Esophagus muscularis mucosa (tissue), 4 donors: ENCODE results near the gene UNG. TPM values are rescaled to one million over a fixed set of nuclear protein-coding genes. Genes with fewer than 3 reads are reported as not detected.
A peak's percentile ranks its signal among the peaks of the same experiment; 100 is the strongest.

Experiments
- DNase-seq: peaks from one replicate; pipeline ENCODE4 v3.0.0-alpha.2; 2017; ENCODE audit errors: extremely low spot score
- H3K27ac ChIP-seq, 4 donors: fragments of 200-600 bp; sonication (generic); replicated peaks in 1 of 4; 1 replicate in 3 of 4; 2 replicates in 1 of 4; pipeline ENCODE4 v1.5.1; 2016 to 2019; ENCODE audit warnings: mild to moderate bottlenecking in 1 of 4
- H3K27me3 ChIP-seq, 4 donors: fragments of 200-600 bp; sonication (generic); one replicate each; pipeline versions ENCODE4 v1.5.1 to v1.6.0; 2016 to 2019
- H3K36me3 ChIP-seq, 4 donors: fragments of 200-600 bp; sonication (generic); one replicate each; pipeline ENCODE4 v1.5.1; 2016 to 2019
- H3K4me1 ChIP-seq, 4 donors: fragments of 200-600 bp; sonication (generic); one replicate each; pipeline ENCODE4 v1.5.1; 2016 to 2019
- H3K4me3 ChIP-seq, 4 donors: fragments of 200-600 bp; sonication (generic); 1 replicate in 2 of 4; 2 replicates in 2 of 4; pipeline ENCODE4 v1.5.1; 2016 to 2019; ENCODE audit warnings: mild to moderate bottlenecking in 4 of 4, moderate library complexity in 1 of 4
- H3K9me3 ChIP-seq, 4 donors: fragments of 200-600 bp; sonication (generic); 1 replicate in 3 of 4; 2 replicates in 1 of 4; pipeline ENCODE4 v1.5.1; 2016 to 2019
- CTCF ChIP-seq, 3 experiments: fragments of 200-600 bp in 2 of 3; fragments of 450-650 bp in 1 of 3; sonication (generic) in 2 of 3; IDR thresholded peaks; one replicate each; pipeline ENCODE4 v1.5.1; 2017 to 2019; ENCODE audit warnings: antibody characterized with exemption in 3 of 3, mild to moderate bottlenecking in 2 of 3, moderate library complexity in 1 of 3
- EP300 ChIP-seq: sonication (generic); formaldehyde crosslinking; IDR thresholded peaks from one replicate; pipeline ENCODE4 v1.6.1; 2017; ENCODE audit warnings: antibody characterized with exemption
- POLR2A ChIP-seq: fragments of 450-650 bp; IDR thresholded peaks from one replicate; pipeline ENCODE4 v1.6.1; 2017; ENCODE audit warnings: antibody characterized with exemption, moderate library complexity, mild to moderate bottlenecking, low read depth
- POLR2AphosphoS5 ChIP-seq, 2 donors: sonication (generic); formaldehyde crosslinking; IDR thresholded peaks; one replicate each; pipeline ENCODE4 v1.6.1; 2017; ENCODE audit warnings: antibody characterized with exemption in 2 of 2
- WGBS: methylation state at CpG from one replicate; pipeline ENCODE4 v1.1.5; 2018; 5-methylcytosine and 5-hydroxymethylcytosine counted together
- intact Hi-C: fragments of 100-400 bp; cut with DNase I; formaldehyde crosslinking; loops from one replicate; pipeline ENCODE4 v1.15.1; 2023
- total RNA-seq, 4 donors: library from RNA; depleted of rRNA; stranded (reverse); fragments of >200 nt; gene quantifications; one replicate each; pipeline versions ENCODE4 v1.1.0 to v1.2.1, GENCODE V29; 2016

The UNG gene
- total RNA-seq, 4 donors from 2014 or later: 11.2 to 18.4 (median 14.3) TPM

DNA sequence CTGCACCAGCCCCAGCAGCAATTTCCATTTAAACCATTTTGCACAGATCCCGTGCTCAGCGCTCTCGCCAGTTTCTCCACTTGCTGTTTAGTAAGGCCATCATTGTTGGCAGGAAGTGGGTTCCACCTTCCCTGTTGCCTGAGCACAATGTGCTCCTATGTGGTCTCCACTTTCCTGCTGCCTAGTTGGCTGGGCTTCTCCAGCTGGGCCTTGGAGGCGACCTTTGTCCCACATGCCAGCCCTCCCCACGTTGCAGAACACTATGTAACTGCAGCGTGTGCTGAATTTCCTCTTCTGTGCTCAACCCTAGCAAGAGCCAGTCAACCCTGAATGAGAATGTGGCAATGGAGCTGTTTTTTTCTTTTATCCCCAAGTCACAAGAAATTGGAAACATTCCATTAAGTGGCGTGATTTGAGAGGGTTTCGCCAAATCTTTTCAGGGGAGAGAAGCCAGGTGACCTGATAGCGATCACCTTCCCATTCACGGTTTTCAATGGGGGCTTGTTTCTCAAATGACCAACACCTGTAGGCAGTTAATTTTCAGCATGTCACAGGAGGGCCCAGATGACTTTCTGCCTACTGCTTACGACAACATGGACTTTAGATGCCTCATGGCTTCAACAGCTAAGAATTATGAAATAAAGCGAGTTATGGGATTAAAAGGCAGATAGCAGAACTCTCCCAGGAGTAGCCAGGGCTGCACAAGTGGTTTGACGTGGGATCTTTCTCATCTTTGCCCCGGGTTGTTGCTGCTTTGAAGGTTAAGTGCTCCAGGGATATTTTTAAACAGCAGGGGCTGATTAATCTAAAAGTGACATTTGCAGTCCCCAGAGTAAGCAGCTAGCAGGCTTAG, 18.6 kb downstream of the UNG start, which contains the start of gene ACACB:
Gene ACACB (plus strand): TSS at position 830 of the 853 bp plus-strand sequence. CDS start 22,819 bp downstream, outside the sequence.
- H3K9me3 ChIP-seq: no peaks in the 10 kb centered on the region
- H3K27ac ChIP-seq: peak within 1 kb of the TSS; percentile 82 to 96 (median 90)
- intact Hi-C loops: no loop called here
- peak within 1 kb of the TSS; percentile 15 to 24 (median 17) for H3K4me3 ChIP-seq
- no peak for DNase-seq
- H3K27me3 ChIP-seq: no peaks in the 10 kb centered on the region
- peaks cover 0 to 4% (median 0%) of the 10 kb centered on the region in 4 donors for H3K36me3 ChIP-seq
- no peak for TF ChIP-seq CTCF (IDR thresholded peaks at IDR 0.05)
- TF ChIP-seq EP300: peak; percentile 77
- TF ChIP-seq POLR2AphosphoS5 (IDR thresholded peaks at IDR 0.05): peak; percentile 92 to 93
- WGBS: 52% methylated on average over 13 of the region's 14 CpGs
- peaks cover 82 to 96% (median 90%) of the 10 kb centered on the region in 4 donors for H3K4me1 ChIP-seq

- Histone ChIP-seq H3K4me1 (peaks cover 88 to 100% (median 91%) of the 10 kb centered on the region in 4 donors), H3K4me3 (peak overlapping the region; percentile 15 to 24 (median 17)), H3K9me3 (no peaks in the 10 kb centered on the region), H3K27ac (peak overlapping the region; percentile 82 to 96 (median 90)), H3K36me3 (peaks cover 0 to 4% (median 0%) of the 10 kb centered on the region in 4 donors), H3K27me3 (no peaks in the 10 kb centered on the region)
- DNase-seq: no peak
- TF ChIP-seq POLR2A: peak; percentile 15
- TF ChIP-seq CTCF (IDR thresholded peaks at IDR 0.05): no peak
- WGBS: 32% methylated on average over 12 of the region's 12 CpGs
- intact Hi-C loops: no loop called here
Observed at GRCh38 chr12:109116611-109116949, 19.2 kb downstream of the UNG start.

- DNase-seq: no peak
- Histone ChIP-seq H3K4me1 (peaks cover 55 to 71% (median 64%) of the 10 kb centered on the region in 4 donors), H3K36me3 (peaks cover 0 to 4% (median 0%) of the 10 kb centered on the region in 4 donors), H3K9me3 (no peaks in the 10 kb centered on the region), H3K4me3 (no peak overlapping the region), H3K27me3 (no peaks in the 10 kb centered on the region), H3K27ac (peak overlapping the region in 3 of 4 donors; percentile 18 to 92 (median 89))
- 89% methylated on average over 2 of the region's 2 CpGs for WGBS
- intact Hi-C loops: no loop called here
- no peak for TF ChIP-seq POLR2A
- no peak for TF ChIP-seq POLR2AphosphoS5 (IDR thresholded peaks at IDR 0.05)
- TF ChIP-seq EP300: no peak
- no peak for TF ChIP-seq CTCF (IDR thresholded peaks at IDR 0.05)
Observed at GRCh38 chr12:109120095-109120494, 22.7 kb downstream of the UNG start.

- WGBS: 83% methylated on average over 4 of the region's 4 CpGs
- peaks cover 50 to 66% (median 62%) of the 10 kb centered on the region in 4 donors for H3K4me1 ChIP-seq
- TF ChIP-seq POLR2AphosphoS5 (IDR thresholded peaks at IDR 0.05) (no peak), EP300 (no peak), POLR2A (no peak), CTCF (IDR thresholded peaks at IDR 0.05) (no peak)
Observed at GRCh38 chr12:109120557-109120956, 23.2 kb downstream of the UNG start.

More at GRCh38 chr12:109120557-109120956, 23.2 kb downstream of the UNG start:
- Histone ChIP-seq H3K9me3 (no peaks in the 10 kb centered on the region), H3K27ac (peak overlapping the region in 1 of 4 donors; percentile 92), H3K27me3 (no peaks in the 10 kb centered on the region), H3K36me3 (peaks cover 0 to 4% (median 2%) of the 10 kb centered on the region in 4 donors), H3K4me3 (no peak overlapping the region)
- intact Hi-C loops: no loop called here
- no peak for DNase-seq
